ENCODE results near the gene LARGE1. TPM values are rescaled to one million over a fixed set of nuclear protein-coding genes. Genes with fewer than 3 reads are reported as not detected.

The LARGE1 gene
- total RNA-seq, 1 donor from 2014 or later = 35.7 TPM

- H3K4me1 Mint-ChIP-seq = peaks cover 3% of the 10 kb centered on the region
- no peak for TF ChIP-seq CTCF (IDR thresholded peaks at IDR 0.05; ENCODE audit: unreplicated experiment)
- H3K27ac Mint-ChIP-seq = no peak overlapping the region
- H3K27me3 Mint-ChIP-seq (ENCODE audit: low read depth) = no peaks in the 10 kb centered on the region
- no peaks in the 10 kb centered on the region for H3K9me3 Mint-ChIP-seq
- no peak overlapping the region for H3K4me3 Mint-ChIP-seq
- H3K36me3 Mint-ChIP-seq = no peaks in the 10 kb centered on the region
- DNase-seq (ENCODE audit: low spot score in 2 of 2, unreplicated experiment in 2 of 2) = no peak
Measured at GRCh38 chr22:33584152-33584551, 336.1 kb downstream of the LARGE1 start.

- no peaks in the 10 kb centered on the region for H3K9me3 Mint-ChIP-seq
Measured at GRCh38 chr22:33582822-33583400, 337.4 kb downstream of the LARGE1 start.

GRCh38 chr22:33580310-33580709, 340.0 kb downstream of the LARGE1 start:
- Mint-ChIP-seq H3K27ac (no peak overlapping the region), H3K4me3 (no peak overlapping the region), H3K9me3 (no peaks in the 10 kb centered on the region), H3K4me1 (peaks cover 12% of the 10 kb centered on the region), H3K27me3 (ENCODE audit: low read depth) (no peaks in the 10 kb centered on the region), H3K36me3 (no peaks in the 10 kb centered on the region)
- no peak for DNase-seq (ENCODE audit: low spot score in 2 of 2, unreplicated experiment in 2 of 2)
- no peak for TF ChIP-seq CTCF (IDR thresholded peaks at IDR 0.05; ENCODE audit: unreplicated experiment)

More at GRCh38 chr22:33582822-33583400, 337.4 kb downstream of the LARGE1 start:
- no peak for DNase-seq (ENCODE audit: low spot score in 2 of 2, unreplicated experiment in 2 of 2)
- H3K36me3 Mint-ChIP-seq = no peaks in the 10 kb centered on the region
- no peak overlapping the region for H3K27ac Mint-ChIP-seq
- H3K27me3 Mint-ChIP-seq (ENCODE audit: low read depth) = no peaks in the 10 kb centered on the region
- no peak for TF ChIP-seq CTCF (IDR thresholded peaks at IDR 0.05; ENCODE audit: unreplicated experiment)
- H3K4me3 Mint-ChIP-seq = no peak overlapping the region
- H3K4me1 Mint-ChIP-seq = peaks cover 6% of the 10 kb centered on the region

GRCh38 chr22:33579448-33580093, 340.7 kb downstream of the LARGE1 start:
- DNase-seq (ENCODE audit: low spot score in 2 of 2, unreplicated experiment in 2 of 2) = peak in 1 of 2 experiments; percentile 68

GRCh38 chr22:33578752-33579151, 341.5 kb downstream of the LARGE1 start:
- Mint-ChIP-seq H3K4me3 (no peak overlapping the region), H3K27me3 (ENCODE audit: low read depth) (no peaks in the 10 kb centered on the region), H3K36me3 (no peaks in the 10 kb centered on the region), H3K27ac (no peak overlapping the region), H3K4me1 (peaks cover 12% of the 10 kb centered on the region), H3K9me3 (no peaks in the 10 kb centered on the region)
- no peak for TF ChIP-seq CTCF (IDR thresholded peaks at IDR 0.05; ENCODE audit: unreplicated experiment)
- no peak for DNase-seq (ENCODE audit: low spot score in 2 of 2, unreplicated experiment in 2 of 2)

More at GRCh38 chr22:33579448-33580093, 340.7 kb downstream of the LARGE1 start:
- Mint-ChIP-seq H3K27ac (no peak overlapping the region), H3K4me3 (no peak overlapping the region), H3K4me1 (peaks cover 12% of the 10 kb centered on the region), H3K27me3 (ENCODE audit: low read depth) (no peaks in the 10 kb centered on the region), H3K36me3 (no peaks in the 10 kb centered on the region), H3K9me3 (no peaks in the 10 kb centered on the region)
- peak; percentile 78 for TF ChIP-seq CTCF (IDR thresholded peaks at IDR 0.05; ENCODE audit: unreplicated experiment)

All from mesothelial cell of epicardium (in vitro differentiated cells).